Skeletal muscle tissue (tissue), 4 donors: Measurements from ENCODE around the gene ZFAND5. TPM values are rescaled to one million over a fixed set of nuclear protein-coding genes. Genes with fewer than 3 reads are reported as not detected.

Experiments used
- H3K27ac ChIP-seq: one replicate; pipeline ENCODE4 v1.7.0; 2013; ENCODE audit warnings: mild to moderate bottlenecking, low read depth, low read length, inconsistent platforms
- H3K27me3 ChIP-seq, 3 donors: one replicate each; pipeline ENCODE4 v1.7.0; 2013; ENCODE audit warnings: low read length in 3 of 3; ENCODE audit not compliant: control insufficient read depth in 3 of 3, insufficient read depth in 3 of 3
- H3K36me3 ChIP-seq, 3 donors: one replicate each; pipeline ENCODE4 v1.7.0; 2013; ENCODE audit warnings: low read length in 3 of 3; ENCODE audit not compliant: control insufficient read depth in 3 of 3, insufficient read depth in 3 of 3
- H3K4me1 ChIP-seq, 3 donors: one replicate each; pipeline ENCODE4 v1.7.0; 2013; ENCODE audit warnings: low read length in 3 of 3, mild to moderate bottlenecking in 3 of 3; ENCODE audit not compliant: control insufficient read depth in 3 of 3, insufficient read depth in 3 of 3
- H3K4me3 ChIP-seq, 3 donors: one replicate each; pipeline ENCODE4 v1.7.0; 2013; ENCODE audit warnings: low read length in 3 of 3
- H3K9ac ChIP-seq, 3 donors: one replicate each; pipeline ENCODE4 v1.7.0; 2013; ENCODE audit warnings: low read length in 3 of 3, mild to moderate bottlenecking in 3 of 3, moderate library complexity in 2 of 3, low read depth in 1 of 3
- H3K9me3 ChIP-seq, 3 donors: one replicate each; pipeline ENCODE4 v1.7.0; 2013; ENCODE audit warnings: low read length in 3 of 3; ENCODE audit not compliant: control insufficient read depth in 3 of 3
- total RNA-seq: library from RNA; depleted of rRNA; stranded (reverse); fragments of >200 nt; gene quantifications from one replicate; pipeline ENCODE4 v1.2.3, GENCODE V29; 2014
- donor health status: Osteomylitis.

ZFAND5 gene
- total RNA-seq = 104 TPM

GRCh38 chr9:72364679-72365524 is at the start of gene ZFAND5:
ZFAND5 (minus strand) TSS chr9:72365208; CDS start chr9:72360778, 4,430 bp downstream.
- no peaks in the 10 kb centered on the region for H3K9me3 ChIP-seq
- peak within 1 kb of the TSS; percentile 93 to 99 (median 98) for H3K9ac ChIP-seq
- peak within 1 kb of the TSS; percentile 100 for H3K27ac ChIP-seq
- H3K27me3 ChIP-seq = no peaks in the 10 kb centered on the region
- peaks cover 16 to 22% (median 17%) of the 10 kb centered on the region in 3 donors for H3K4me1 ChIP-seq
- H3K4me3 ChIP-seq = peak within 1 kb of the TSS; percentile 71 to 93 (median 86)
- peaks cover 2 to 10% (median 7%) of the 10 kb centered on the region in 3 donors for H3K36me3 ChIP-seq

GRCh38 chr9:72412483-72413040 is 47.6 kb upstream of the ZFAND5 start:
- no peaks in the 10 kb centered on the region for H3K36me3 ChIP-seq

GRCh38 chr9:72410214-72410613 is 45.2 kb upstream of the ZFAND5 start:
- Histone ChIP-seq H3K9me3 (no peaks in the 10 kb centered on the region), H3K9ac (no peak overlapping the region)

More at GRCh38 chr9:72412483-72413040, 47.6 kb upstream of the ZFAND5 start:
- no peaks in the 10 kb centered on the region for H3K9me3 ChIP-seq
- H3K9ac ChIP-seq = no peak overlapping the region
- no peaks in the 10 kb centered on the region for H3K4me1 ChIP-seq
- H3K4me3 ChIP-seq = no peak overlapping the region
- H3K27me3 ChIP-seq = no peaks in the 10 kb centered on the region
- no peak overlapping the region for H3K27ac ChIP-seq

GRCh38 chr9:72407114-72407513 is 42.1 kb upstream of the ZFAND5 start:
- H3K9ac ChIP-seq = no peak overlapping the region
- no peaks in the 10 kb centered on the region for H3K27me3 ChIP-seq
- H3K4me3 ChIP-seq = no peak overlapping the region
- no peaks in the 10 kb centered on the region for H3K36me3 ChIP-seq
- no peaks in the 10 kb centered on the region for H3K4me1 ChIP-seq
- no peaks in the 10 kb centered on the region for H3K9me3 ChIP-seq
- H3K27ac ChIP-seq = no peak overlapping the region

More at GRCh38 chr9:72410214-72410613, 45.2 kb upstream of the ZFAND5 start:
- Histone ChIP-seq H3K4me1 (no peaks in the 10 kb centered on the region), H3K27ac (no peak overlapping the region), H3K27me3 (no peaks in the 10 kb centered on the region), H3K4me3 (no peak overlapping the region), H3K36me3 (no peaks in the 10 kb centered on the region)

GRCh38 chr9:72402744-72403143 is 37.7 kb upstream of the ZFAND5 start:
- H3K4me3 ChIP-seq = no peak overlapping the region
- H3K27me3 ChIP-seq = no peaks in the 10 kb centered on the region
- H3K27ac ChIP-seq = no peak overlapping the region
- no peaks in the 10 kb centered on the region for H3K36me3 ChIP-seq
- H3K9ac ChIP-seq = no peak overlapping the region
- no peaks in the 10 kb centered on the region for H3K4me1 ChIP-seq
- no peaks in the 10 kb centered on the region for H3K9me3 ChIP-seq

GRCh38 chr9:72401396-72401795 is 36.4 kb upstream of the ZFAND5 start:
- H3K4me3 ChIP-seq = no peak overlapping the region
- peaks cover 0 to 3% (median under 1%) of the 10 kb centered on the region in 3 donors for H3K4me1 ChIP-seq
- H3K27me3 ChIP-seq = no peaks in the 10 kb centered on the region
- H3K36me3 ChIP-seq = no peaks in the 10 kb centered on the region
- no peaks in the 10 kb centered on the region for H3K9me3 ChIP-seq
- no peak overlapping the region for H3K9ac ChIP-seq
- H3K27ac ChIP-seq = no peak overlapping the region

GRCh38 chr9:72400866-72401265 is 35.9 kb upstream of the ZFAND5 start:
- H3K36me3 ChIP-seq = no peaks in the 10 kb centered on the region
- no peaks in the 10 kb centered on the region for H3K27me3 ChIP-seq
- H3K9ac ChIP-seq = no peak overlapping the region
- H3K9me3 ChIP-seq = no peaks in the 10 kb centered on the region
- no peak overlapping the region for H3K27ac ChIP-seq
- H3K4me3 ChIP-seq = no peak overlapping the region
- H3K4me1 ChIP-seq = peaks cover 2 to 5% (median 3%) of the 10 kb centered on the region in 3 donors

- no peaks in the 10 kb centered on the region for H3K27me3 ChIP-seq
- H3K27ac ChIP-seq = no peak overlapping the region
- H3K4me3 ChIP-seq = no peak overlapping the region
- no peaks in the 10 kb centered on the region for H3K36me3 ChIP-seq
- no peaks in the 10 kb centered on the region for H3K9me3 ChIP-seq
- H3K4me1 ChIP-seq = peaks cover 2 to 5% (median 3%) of the 10 kb centered on the region in 3 donors
- no peak overlapping the region for H3K9ac ChIP-seq
Measured at GRCh38 chr9:72399391-72399790, 34.4 kb upstream of the ZFAND5 start.

- Histone ChIP-seq H3K4me3 (no peak overlapping the region), H3K9me3 (no peaks in the 10 kb centered on the region), H3K27ac (peak overlapping the region; percentile 39), H3K27me3 (no peaks in the 10 kb centered on the region), H3K4me1 (peaks cover 2 to 5% (median 3%) of the 10 kb centered on the region in 3 donors), H3K36me3 (no peaks in the 10 kb centered on the region), H3K9ac (no peak overlapping the region)
Measured at GRCh38 chr9:72396247-72397091, 31.5 kb upstream of the ZFAND5 start.
